Measurements from ENCODE around the gene HS1BP3.

DNA sequence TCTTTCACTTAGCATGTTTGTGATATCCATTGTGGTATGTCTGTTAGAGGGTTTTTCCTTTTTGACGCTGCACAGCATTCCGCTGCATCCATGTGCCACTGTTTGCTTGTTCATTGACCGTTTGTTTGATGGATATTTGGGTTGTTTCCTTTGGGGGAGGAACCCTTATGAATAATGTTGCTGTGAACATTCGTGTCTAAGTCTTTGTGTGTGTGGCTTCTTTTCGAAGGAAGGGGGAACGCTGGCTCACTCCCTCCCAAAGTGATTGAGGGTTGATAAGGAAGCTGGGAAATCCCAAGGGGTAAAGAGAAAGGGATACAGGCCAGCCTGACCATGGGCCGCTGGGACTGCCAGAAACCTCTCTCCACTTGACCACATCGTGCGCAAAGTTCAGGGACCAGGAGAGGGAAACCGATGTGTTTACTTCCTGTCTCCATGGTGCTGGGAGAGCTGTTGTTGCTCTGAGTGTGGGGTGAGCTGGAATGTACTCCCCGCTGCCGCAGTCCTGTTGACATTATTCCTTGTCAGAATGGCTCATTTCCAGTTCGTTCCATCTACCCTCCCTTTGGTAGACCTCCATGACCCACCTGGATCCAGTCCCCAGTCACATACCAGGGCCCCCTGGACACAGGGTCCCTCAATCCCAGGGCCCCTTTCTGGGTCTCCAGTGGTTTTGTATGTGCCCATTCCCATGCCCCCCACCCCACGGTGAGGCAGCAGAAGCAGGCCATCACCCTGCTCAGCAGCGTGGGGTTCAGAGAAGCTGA, 39.6 kb downstream of the HS1BP3 start:
- peak; percentile 78 for TF ChIP-seq POLR2AphosphoS5 (IDR thresholded peaks at IDR 0.05; ENCODE audit: insufficient read depth, low read depth, low read length)
- TF ChIP-seq, protein P1, sequence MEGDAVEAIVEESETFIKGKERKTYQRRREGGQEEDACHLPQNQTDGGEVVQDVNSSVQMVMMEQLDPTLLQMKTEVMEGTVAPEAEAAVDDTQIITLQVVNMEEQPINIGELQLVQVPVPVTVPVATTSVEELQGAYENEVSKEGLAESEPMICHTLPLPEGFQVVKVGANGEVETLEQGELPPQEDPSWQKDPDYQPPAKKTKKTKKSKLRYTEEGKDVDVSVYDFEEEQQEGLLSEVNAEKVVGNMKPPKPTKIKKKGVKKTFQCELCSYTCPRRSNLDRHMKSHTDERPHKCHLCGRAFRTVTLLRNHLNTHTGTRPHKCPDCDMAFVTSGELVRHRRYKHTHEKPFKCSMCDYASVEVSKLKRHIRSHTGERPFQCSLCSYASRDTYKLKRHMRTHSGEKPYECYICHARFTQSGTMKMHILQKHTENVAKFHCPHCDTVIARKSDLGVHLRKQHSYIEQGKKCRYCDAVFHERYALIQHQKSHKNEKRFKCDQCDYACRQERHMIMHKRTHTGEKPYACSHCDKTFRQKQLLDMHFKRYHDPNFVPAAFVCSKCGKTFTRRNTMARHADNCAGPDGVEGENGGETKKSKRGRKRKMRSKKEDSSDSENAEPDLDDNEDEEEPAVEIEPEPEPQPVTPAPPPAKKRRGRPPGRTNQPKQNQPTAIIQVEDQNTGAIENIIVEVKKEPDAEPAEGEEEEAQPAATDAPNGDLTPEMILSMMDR (IDR thresholded peaks at IDR 0.05; ENCODE audit: extremely low read depth in 1 of 2, insufficient read depth in 1 of 2, low read depth in 1 of 2, low read length in 2 of 2) = no peak
- TF ChIP-seq POLR2A (IDR thresholded peaks at IDR 0.05; ENCODE audit: low read depth, low read length) = no peak
